NCI-H2227 treated with DMSO at 0.1 percent for 48 hours (cell line): ENCODE results near the gene TAL1.

Experiments used
- DNase-seq: peaks from one replicate; lab custom pipeline; 2025; lab: John Stamatoyannopoulos, UW

TAL1 gene

DNA sequence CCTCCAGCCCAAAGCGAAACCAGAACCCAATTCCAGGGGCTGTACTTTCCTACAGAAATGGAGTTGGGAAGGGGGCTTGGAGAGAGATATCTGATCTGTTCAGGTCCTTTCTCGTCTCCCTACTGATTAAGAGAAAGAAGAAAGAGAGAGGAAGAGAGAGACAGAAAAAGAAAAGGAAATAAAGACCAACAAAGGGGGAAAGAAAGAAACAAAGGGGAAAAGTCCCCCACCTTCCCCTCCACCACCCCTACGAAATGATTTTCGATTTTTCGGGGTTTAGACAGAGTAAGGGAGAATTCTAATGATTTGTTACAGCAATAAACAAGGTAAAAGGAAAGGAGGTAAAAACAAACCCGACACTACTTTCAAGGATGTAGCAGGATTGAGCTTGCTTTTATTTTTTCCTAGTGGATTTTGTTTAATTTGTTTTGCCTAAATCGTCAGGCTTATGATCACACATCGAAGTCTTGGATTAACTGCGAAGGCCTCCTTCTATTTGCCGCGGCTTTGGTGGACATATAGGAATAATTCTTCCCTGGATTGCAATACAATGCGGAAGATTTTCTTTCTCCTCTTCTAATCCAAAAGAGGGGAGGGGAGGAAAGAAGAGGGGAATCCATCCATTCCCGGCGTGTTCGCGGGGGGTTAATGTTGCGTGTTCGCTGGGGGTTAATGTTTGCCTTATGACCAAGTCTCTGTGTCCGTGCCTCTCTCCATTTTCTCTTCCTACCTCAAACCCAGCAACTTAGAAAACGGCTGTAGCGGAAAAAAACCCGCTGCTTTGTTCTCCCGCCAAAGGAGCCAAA lies 1.9 kb downstream of the TAL1 start:
- peak; percentile 51 for DNase-seq

DNA sequence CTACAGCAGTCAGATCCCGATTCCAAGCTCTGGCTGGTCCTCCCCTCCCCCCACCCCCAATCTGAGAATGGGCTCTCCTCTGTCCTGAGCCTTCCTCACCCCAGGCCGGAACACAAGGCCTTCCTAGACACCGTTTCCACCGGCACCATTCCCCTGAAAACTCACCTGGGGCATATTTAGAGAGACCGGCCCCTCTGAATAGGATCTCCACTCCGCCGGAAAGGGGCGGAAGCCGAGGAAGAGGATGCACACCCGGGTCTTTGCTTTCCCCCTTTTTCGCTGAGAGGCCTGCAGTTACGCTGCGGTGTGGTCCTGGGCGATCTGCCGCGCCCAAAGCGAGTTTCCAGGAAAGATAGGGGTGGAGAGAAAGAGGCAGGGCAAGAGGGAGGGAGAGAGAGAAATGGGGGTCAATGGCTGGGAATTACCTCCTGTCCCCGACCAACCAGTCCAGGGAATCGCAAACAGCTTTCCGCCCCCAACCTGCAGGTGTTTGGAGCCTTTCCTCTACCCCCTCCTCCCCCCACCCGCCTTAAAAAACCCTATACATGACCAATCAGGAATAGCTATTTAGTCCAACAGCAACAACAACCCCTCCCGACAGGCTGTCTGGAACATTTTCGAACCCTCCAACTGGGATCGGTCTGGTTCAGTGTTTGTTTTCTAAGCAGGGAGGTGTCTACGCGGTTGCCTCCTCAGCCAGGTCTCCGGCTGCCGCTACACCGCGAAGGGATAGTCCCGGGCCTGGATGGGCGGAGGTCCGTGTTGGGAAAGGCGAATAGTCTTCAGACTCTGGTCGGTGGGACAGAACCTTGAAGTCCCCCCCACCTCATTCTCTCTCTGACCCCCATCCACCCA lies 2.8 kb downstream of the TAL1 start:
- no peak for DNase-seq

DNA sequence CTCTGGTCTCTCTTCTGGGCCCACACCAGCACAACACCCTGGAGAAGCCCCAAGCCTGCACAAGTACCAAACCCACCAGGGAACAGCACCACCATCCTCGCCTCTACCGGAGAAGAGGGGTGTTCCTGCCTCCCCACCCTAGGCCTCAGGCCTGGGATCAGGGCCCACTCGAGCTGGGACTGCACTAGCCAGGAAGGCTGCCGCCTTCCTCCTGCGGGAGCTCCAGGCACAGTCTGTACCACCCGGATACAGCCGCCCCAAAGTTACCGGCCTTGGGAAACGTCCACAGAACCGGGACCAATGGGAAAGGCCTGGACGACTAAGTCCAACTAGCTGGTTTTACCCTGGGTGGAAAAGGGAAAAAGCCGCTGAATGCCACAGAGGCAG lies 3.4 kb downstream of the TAL1 start:
- DNase-seq: no peak

DNA sequence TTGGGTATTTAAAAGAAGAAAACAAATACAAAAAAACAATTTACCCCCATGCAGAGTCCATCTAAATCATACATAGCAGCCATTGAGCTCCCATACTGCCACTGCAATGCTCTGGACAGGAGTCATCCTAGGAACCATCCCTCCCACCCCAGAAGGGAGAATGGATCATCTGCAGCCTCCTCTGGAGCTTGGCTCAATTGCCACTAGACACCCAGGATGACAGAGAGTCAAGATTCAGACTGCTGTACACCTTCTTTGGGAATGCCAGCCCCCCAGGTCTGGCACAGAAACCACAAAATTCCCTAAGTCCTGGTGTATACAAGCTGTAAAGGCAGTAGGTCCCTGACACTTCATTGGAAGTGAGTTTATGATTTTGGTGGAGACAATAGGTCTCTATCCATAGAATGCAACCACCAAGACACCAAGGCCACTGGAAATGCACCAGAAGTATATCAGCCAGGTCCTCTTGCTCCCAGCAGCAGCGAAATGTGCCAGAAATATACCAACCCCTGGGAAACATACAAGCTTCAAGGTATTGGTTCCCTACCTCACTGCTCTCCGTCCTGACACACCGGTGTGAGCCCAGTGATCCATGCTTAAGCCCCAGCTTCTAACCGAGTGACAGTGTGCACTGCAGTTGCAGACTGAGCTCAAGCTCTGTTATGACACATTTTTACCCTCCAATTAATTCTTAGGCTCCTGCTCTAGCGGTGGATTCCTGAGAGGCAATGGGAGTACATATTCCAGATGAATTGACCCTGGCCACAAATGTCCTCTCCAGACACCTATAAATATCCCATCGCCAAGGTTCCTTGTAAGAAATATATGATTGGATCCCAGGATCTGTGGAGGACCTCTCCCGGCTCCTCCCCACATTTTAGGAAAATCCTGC lies 4.4 kb downstream of the TAL1 start:
- DNase-seq: no peak

DNA sequence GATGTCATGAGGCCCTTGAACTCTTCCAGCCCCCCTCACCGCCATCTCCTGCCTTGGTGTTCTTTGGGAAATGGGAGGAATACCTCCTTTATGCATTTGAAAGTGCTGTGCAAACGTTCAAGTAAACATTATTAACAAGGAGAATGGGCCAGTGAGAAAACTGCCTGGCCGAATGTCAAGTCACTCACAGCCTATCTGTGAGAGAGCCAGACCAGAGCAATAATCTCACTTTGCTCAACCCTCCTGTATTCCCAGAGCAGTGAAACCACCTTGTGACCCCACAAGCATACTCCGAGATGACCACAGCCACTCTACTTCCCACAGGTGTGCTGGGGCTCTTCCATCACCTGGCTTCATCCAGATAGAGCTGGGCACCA lies 5.2 kb downstream of the TAL1 start:
- DNase-seq: no peak

DNA sequence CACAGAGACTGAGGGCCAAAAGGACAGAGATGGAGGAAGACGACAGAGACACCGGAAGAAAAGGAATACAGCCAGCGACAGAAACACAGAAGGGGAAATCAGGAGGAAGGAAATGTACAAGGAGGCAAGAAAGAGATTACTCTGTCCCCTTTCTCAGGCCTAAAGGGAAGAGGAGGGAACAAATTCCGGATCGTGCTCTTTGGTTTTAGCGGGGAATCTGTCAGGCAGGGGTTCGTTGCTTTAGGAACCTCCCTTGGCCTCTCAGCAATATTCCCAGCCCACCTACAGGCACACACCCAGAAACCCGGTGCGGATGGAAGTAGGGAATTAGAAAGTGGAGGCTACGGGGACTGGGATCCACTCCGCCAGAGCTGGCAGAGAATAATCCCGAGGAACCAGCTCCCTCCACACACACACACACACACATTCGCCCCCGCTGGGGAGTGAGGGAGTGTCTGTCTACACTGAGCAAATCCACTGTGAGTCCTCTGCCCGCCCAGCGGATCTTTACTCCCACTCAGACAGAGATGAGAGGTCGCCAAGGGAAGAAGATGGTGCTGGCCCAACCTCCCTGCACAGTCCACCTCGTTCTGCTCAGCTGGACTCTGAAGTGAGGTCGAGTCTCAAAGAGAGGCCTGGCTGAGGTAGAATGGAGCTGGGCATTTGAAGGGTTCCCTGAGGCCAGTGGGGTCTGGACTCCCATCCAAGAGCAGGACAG lies 5.7 kb downstream of the TAL1 start:
- DNase-seq: peak; percentile 42

DNA sequence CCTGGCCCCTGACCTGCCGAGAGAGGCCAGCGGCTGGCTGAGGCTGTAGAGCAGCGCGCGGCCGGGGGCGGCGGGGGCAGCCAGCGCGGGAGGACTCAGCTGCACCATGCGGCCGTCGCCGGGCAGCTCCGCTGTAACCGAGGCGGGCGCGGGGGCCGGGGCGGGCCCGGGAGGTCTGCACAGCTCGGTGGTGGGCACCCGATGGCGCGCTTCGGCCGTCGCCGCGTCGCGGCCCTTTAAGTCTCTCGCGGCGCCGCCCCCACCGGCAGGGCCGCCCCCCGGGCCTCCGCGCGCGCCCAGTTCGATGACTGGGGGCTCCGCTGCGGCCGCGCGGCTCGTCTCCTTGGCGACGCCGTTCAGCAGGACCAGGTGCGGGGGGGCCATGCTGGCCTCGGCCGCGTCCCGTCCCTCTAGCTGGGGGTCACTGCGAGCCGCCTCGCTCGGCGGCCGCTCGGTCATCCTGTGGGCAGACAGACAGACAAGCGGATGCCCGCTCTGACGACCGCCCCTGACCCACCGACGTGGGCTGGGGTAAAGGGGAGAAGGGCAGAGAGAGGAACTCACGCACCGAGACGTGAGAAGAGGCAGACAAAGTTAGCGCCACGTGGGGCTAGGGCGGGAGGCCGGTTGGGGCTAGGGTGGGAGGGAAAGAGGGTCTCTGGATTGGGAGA lies 6.5 kb downstream of the TAL1 start:
- peak; percentile 39 for DNase-seq

DNA sequence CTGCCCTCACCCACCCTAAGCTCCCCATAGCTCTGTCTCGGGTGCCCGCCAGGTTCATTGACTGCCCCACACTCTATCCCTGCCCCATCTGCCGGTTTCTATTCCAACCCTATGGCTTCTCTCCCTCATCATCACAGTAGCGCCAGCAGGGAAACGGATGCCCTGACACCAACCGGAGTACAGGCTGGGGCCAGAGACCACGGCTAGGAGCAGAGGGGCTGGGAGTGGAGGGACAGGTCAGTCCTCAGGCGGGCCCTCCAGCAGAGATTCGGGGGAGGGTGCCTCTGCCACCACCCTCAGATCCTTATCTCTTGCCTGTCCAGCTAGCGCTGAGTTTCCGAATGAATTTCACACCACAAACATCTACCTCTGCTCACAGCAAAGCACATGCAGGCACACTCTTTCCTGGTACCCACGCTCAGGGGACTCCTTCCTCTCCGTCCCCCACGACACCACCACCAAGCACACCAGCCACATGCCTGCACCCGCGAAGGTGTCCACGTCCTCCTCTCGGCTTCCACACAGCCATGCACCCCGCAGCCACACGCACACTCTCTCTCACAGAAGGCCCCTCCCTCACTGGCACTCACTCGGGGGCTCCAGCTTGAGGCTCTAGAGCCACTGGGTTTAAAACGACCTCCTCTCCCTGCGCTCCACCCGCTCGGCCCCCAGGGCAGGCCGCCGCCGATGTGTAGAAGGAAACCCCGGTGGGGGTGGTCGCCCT lies 7.2 kb downstream of the TAL1 start:
- no peak for DNase-seq

DNA sequence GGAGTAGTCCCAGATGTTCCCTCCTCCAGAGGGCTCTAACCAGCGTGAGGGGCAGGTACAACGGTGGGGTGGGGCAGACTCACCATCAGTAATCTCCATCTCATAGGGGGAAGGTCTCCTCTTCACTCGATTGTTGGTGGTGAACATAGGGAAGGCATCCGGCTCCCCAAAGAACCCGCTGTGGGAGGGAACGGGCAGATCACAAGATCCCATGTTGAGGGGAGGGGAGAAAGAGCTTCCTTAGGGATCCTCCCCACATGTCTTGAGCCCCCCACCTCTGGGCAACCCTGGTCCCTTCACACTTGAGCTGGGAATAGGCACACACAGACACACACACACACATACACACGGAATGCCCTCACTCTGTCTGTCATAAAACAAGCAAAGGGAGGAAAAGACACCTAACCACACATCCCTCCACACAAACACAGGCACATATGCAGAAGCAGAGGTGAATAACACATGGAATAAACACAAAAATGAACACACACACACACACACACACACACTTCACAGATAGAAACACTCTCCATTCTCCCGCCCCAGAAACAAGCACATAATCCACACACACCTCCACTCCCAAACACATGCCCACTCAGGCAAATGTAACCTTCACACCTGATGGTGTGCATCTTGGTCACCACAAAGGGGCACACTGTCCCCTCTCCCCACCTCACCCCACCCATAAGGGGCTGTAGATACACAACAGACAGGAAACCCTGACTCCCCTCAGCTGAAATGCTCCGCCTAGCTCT lies 7.9 kb downstream of the TAL1 start:
- DNase-seq: no peak

DNA sequence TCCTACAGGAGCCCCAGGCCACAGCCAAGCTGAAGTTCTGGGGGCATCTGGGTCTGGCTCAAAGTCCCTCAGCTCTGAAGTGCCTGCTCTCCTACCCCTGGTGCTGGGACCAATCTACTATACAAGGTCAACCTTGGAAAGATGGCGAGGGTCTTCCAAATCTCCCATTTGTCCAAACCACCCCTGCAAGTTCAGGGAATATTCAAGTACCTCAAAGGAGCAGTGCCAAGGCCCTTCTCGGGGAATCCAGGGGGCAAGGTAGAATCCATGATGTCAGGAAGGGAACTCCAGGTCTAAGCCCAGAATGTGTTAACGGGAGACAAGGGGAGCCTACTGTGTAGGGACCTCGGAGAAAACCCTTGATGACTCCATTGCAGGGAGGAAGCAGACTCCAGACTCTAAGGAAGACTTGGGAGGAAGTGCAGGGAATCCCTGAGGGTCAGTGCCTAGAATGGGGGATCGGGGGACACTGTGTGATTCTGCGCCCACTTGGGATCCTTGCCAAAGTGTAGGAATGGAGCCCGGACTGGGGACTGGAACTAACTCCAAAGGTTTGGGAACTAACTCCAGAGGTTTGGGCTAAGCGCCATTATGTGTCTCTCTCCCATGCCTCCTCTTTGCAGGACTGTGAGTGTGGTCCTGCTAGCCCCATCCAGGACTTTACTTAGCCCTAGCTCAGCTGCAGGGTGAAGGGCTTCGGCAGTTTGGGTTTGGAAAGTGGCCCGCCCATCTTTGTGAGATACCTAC lies 8.7 kb downstream of the TAL1 start:
- no peak for DNase-seq

DNA sequence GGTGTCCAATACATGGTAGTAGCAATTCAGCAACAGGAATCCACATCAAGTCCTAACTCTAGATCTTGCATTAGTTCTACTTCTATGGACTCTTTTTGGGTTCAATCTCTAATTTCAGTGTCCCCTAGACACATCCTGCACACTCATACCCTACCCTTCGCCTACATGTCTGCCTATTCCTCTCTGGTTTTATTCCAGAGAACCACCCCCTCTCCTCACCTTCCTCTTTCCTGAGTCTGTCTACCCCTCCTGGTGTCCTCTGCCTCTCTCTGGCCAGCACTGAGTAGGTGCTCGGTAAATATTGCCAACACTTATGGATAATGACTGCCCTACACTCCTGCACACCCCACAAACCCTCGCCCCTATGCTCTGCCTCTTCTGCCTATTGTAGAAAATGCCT lies 9.5 kb downstream of the TAL1 start:
- DNase-seq: no peak

DNA sequence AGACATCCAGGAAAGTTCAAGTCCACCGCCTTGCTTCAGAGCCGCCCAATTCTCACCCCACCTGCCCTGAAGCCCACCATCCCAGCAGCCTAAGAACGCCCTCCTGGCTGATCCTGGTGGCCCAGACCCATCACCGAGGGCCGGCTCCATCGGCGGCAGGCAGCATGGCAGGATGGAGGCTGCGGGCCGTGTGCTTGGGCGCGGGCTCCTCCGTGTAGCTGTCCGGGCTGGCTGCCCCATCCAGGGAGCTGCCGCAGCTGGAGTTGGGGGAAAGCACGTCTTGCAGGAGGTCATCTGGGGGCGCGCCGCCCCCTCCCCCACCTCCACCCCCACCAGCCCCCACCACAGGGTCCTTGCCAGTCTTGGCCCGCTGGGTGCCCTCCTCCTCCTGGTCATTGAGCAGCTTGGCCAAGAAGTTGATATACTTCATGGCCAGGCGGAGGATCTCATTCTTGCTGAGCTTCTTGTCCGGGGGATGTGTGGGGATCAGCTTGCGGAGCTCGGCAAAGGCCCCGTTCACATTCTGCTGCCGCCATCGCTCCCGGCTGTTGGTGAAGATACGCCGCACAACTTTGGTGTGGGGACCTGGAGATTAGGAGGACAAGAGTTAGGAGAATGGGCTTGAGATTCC lies 12.3 kb downstream of the TAL1 start:
- DNase-seq: no peak

DNA sequence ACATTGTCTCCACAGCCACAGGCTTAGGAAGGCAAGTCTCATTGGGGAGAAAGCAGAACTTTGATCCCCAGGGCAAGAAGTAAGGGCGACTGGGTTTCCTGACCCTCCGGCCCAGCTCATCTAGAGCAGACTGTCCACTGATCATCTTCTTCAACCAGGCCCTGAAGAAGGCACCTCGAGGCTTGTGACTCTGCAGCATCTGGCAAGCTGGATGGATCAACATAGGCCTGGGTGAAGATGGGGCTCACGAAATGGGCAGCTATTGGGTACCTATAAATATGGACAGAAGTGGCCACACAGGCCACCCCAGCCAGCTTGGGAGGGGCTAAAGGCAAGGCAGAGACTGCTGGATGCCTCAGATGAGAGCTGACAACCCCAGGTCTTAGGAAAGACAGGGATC lies 13.0 kb downstream of the TAL1 start:
- no peak for DNase-seq

DNA sequence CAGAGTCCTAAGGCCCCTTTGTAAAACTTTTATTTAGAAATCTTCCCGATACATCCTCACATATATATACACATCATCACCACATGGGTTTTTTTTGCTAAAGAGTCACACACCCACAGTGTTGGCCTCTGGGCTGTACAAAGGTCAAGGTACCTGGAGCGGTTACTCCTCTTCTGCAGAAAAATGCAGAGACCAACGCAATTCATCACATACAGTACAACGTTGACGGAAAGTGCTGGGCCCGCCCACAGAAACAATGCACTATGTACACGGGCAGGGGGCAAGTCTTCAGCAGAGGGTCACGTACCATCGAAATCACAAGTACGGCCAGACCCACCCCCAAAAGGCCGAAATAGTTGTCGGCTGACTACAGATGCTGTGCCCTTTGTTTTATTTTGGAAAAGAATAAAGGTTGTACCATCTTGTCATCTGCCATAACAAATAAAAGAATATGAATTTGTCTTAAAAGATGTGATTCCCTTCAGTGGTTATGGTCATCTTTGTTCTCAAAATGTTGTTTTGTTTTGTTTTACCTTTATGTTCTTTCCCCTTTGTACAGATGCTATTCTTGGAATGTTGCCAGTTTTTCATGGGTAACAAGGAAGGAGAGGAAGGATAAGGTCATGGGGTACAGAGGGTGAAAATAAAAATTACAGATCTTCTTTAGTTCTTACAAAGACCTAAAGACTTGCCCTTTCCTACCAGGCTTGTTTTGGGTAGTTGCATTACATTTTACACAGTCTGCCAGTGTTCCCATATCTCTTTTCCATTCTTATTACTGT lies 15.6 kb downstream of the TAL1 start:
- peak; percentile 55 for DNase-seq

DNA sequence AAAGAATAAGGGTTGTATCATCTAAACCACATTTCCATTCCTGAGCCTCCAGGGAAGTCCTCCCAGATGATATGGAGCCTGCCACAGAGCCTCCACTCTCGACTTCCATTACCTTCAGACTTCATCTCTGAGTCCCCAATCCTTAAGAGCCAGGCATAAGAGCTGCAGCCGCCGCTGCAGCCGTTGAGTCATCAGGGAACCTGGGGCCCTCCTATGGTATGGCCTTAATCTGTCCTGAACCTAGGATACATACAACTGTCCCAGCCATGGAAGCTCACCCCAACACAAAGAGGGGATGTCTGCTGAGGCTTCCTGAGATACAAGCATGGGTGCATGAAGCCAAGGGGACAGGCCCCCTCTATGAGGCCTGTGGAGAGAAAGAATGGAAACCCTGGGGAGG lies 16.3 kb downstream of the TAL1 start:
- no peak for DNase-seq

DNA sequence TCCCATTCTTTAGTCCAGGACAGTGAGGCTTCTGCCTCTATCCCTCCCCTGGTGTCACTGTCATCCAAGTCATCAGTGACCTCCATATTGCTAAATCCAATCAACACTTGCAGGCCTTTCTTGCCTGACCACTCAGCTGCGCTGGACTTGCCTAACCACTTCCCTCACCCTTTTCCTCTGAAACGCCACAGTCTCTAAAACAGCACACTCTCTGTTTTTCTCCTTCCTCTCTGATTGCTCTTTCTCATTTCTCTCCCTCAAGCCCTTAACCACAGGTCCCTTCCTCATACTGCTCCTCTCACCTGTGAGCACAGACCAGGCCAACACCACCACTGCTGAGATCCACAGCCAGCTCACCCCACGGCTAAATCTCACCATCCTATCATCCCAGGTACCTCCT lies 17.5 kb downstream of the TAL1 start:
- no peak for DNase-seq

DNA sequence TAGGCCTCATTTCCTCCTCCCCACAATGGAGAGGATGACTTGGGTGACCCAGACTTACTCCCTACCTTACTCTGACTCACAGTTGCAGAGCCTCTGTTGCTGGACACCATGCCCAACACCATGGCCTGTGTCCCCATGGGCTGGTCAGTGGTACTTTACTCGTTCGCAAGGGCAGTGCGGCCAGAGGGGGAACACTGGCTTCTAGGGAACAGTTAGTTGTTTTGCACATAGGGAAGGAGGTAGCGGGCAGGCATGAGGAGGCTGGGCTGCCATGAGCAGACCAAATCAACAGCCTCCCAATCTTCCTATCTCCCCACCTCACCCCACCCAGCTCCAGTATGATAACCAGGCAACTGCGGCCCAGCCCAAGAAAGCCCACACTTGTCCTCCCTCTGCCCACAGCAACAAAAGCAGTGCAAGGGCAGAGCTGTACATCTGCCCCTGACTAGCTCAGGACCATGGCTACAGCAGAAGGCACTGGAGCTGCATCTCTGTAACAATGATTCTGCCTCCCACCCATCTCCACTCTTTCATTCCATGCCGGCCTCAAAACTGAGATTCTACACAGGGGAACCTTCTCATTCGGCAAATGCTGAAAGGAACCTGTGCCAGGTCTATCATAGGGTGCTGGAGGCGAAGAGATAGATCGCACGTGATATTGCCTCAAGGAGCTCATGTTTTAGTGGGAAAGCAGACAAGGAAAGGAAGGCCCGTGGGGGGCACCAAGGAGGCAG lies 18.6 kb downstream of the TAL1 start:
- no peak for DNase-seq
